T-helper 2 cell treated with Interferon-gamma antibody and Interleukin-4, amounts not matched to agents 100 ng/mL and 5 ng/mL, for 36 hours (primary cell): Measurements from ENCODE around the gene CEACAM1. TPM values are rescaled to one million over a fixed set of nuclear protein-coding genes. Genes with fewer than 3 reads are reported as not detected.
"Not testable (repeated sequence)": the region's sequence is repeated elsewhere in the genome, so short reads cannot be mapped to it uniquely, and the experiment has no call there.

ENCODE experiments used
- intact Hi-C: fragments of 100-400 bp; cut with micrococcal nuclease; formaldehyde crosslinking; loops from one replicate; pipeline ENCODE4 v1.15.1; 2023
- total RNA-seq: library from RNA; stranded (reverse); gene quantifications from 2 replicates; pipeline ENCODE4 v1.2.3, GENCODE V29; 2022

CEACAM1 gene
- 26.9 and 27.6 TPM in 2 replicates for total RNA-seq

- intact Hi-C loops, result loop anchor here (1.0 kb wide), 3 partner anchors 78 to 108 kb away; no protein-coding TSS in a partner anchor
Measured at GRCh38 chr19:42528354-42529247, at the start of gene CEACAM1. CEACAM1 (minus strand) TSS chr19:42528481; CDS start chr19:42528374, 107 bp downstream.

GRCh38 chr19:42577016-42577415 is 48.7 kb upstream of the CEACAM1 start:
- intact Hi-C loops, result no loop called here

- intact Hi-C loops, result no loop called here
Measured at GRCh38 chr19:42576241-42576640, 48.0 kb upstream of the CEACAM1 start.

- intact Hi-C loops, result no loop called here
Measured at GRCh38 chr19:42573642-42574041, 45.4 kb upstream of the CEACAM1 start.

GRCh38 chr19:42571116-42571515 is 42.8 kb upstream of the CEACAM1 start:
- intact Hi-C loops, result no loop called here

- intact Hi-C loops, result no loop called here
Measured at GRCh38 chr19:42569193-42569592, 40.9 kb upstream of the CEACAM1 start.

- intact Hi-C loops, result no loop called here
Measured at GRCh38 chr19:42568006-42568405, 39.7 kb upstream of the CEACAM1 start.

- intact Hi-C loops, result no loop called here
Measured at GRCh38 chr19:42567567-42567966, 39.3 kb upstream of the CEACAM1 start.

- intact Hi-C loops, result no loop called here
Measured at GRCh38 chr19:42563352-42564210, 35.3 kb upstream of the CEACAM1 start.

- intact Hi-C loops, result no loop called here
Measured at GRCh38 chr19:42561512-42561911, 33.2 kb upstream of the CEACAM1 start.

- intact Hi-C loops, result no loop called here
Measured at GRCh38 chr19:42560731-42561130, 32.5 kb upstream of the CEACAM1 start.

- intact Hi-C loops, result no loop called here
Measured at GRCh38 chr19:42558450-42559150, 30.3 kb upstream of the CEACAM1 start.

GRCh38 chr19:42557386-42557871 is 29.1 kb upstream of the CEACAM1 start:
- intact Hi-C loops, result not testable (repeated sequence)

GRCh38 chr19:42555801-42556200 is 27.5 kb upstream of the CEACAM1 start:
- intact Hi-C loops, result no loop called here

- intact Hi-C loops, result no loop called here
Measured at GRCh38 chr19:42555317-42555716, 27.0 kb upstream of the CEACAM1 start.

GRCh38 chr19:42554046-42554575 is 25.8 kb upstream of the CEACAM1 start:
- intact Hi-C loops, result no loop called here

- intact Hi-C loops, result no loop called here
Measured at GRCh38 chr19:42553292-42554045, 25.2 kb upstream of the CEACAM1 start.

GRCh38 chr19:42552086-42553065 is 24.1 kb upstream of the CEACAM1 start:
- intact Hi-C loops, result no loop called here

- intact Hi-C loops, result not testable (repeated sequence)
Measured at GRCh38 chr19:42550521-42550920, 22.2 kb upstream of the CEACAM1 start.
